HepG2 (cell line): ENCODE measurements around the gene OR11A1. TPM values are rescaled to one million over a fixed set of nuclear protein-coding genes. Genes with fewer than 3 reads are reported as not detected.

Experiments used
- ATAC-seq: fragments of 200-7000 bp; cut with Tn5 transposase; 3 replicates; pipeline ENCODE4 v1.9.1; 2020; ENCODE audit warnings: mild to moderate bottlenecking, moderate library complexity
- BruUV-seq: library from RNA; stranded (reverse); fragments of 400-500 nt; replicated peaks from 2 replicates; lab custom pipeline; 2021; lab: Mats Ljungman, UMichigan
- CTCF ChIA-PET: fragments of 300-600 bp; formaldehyde crosslinking; extraction: SDS; loops from one replicate; lab custom pipeline; 2021; ENCODE audit warnings: low total read pairs, inconsistent platforms, low intra/inter-chr PET ratio; lab: Yijun Ruan, JAX
- POLR2A ChIA-PET: fragments of 350-600 bp; sonication (Branson Sonifier 250); formaldehyde crosslinking; loops from one replicate; lab custom pipeline; 2020; ENCODE audit warnings: antibody characterized with exemption, inconsistent platforms; lab: Yijun Ruan, JAX
- DNase-seq: peaks from one replicate; pipeline ENCODE4 v3.0.0-alpha.2; 2015; ENCODE audit warnings: low spot score
- FAIRE-seq: peaks from 3 replicates; lab custom pipeline; 2011; peaks lifted over from hg19 to GRCh38; lab: Jason Lieb, UNC
- H2AFZ ChIP-seq: one replicate; pipeline ENCODE4 v1.6.1; 2011; ENCODE audit warnings: low read length, inconsistent platforms
- H3K27ac ChIP-seq: fragments of 300-600 bp; 3 replicates; pipeline ENCODE4 v1.8.0; 2011; ENCODE audit warnings: mixed run types, mild to moderate bottlenecking, mixed read lengths, low read length, inconsistent platforms; ENCODE audit not compliant: insufficient read depth; ENCODE audit errors: extremely low read length
- H3K27me3 ChIP-seq, 2 experiments: fragments of 200-600 bp in 1 of 2; 2 replicates in 1 of 2; 3 replicates in 1 of 2; pipeline versions ENCODE4 v1.6.0 to v1.8.0; 2011; ENCODE audit warnings: low read length in 2 of 2, mild to moderate bottlenecking in 2 of 2, moderate library complexity in 2 of 2, inconsistent platforms in 1 of 2; ENCODE audit not compliant: insufficient read depth in 2 of 2, control insufficient read depth in 1 of 2
- H3K36me3 ChIP-seq, 2 experiments: fragments of 200-600 bp in 1 of 2; replicated peaks in 1 of 2; 2 replicates in 1 of 2; 3 replicates in 1 of 2; pipeline versions ENCODE4 v1.5.1 to v1.8.0; 2011; ENCODE audit warnings: low read length in 2 of 2, inconsistent platforms in 1 of 2; ENCODE audit not compliant: insufficient read depth in 2 of 2, control insufficient read depth in 1 of 2
- H3K4me1 ChIP-seq: 2 replicates; pipeline ENCODE4 v1.5.1; 2012; ENCODE audit warnings: low read length, inconsistent platforms; ENCODE audit not compliant: insufficient read depth
- H3K4me2 ChIP-seq: 2 replicates; pipeline ENCODE4 v1.6.0; 2011; ENCODE audit warnings: low read depth, low read length, inconsistent platforms
- H3K4me3 ChIP-seq, 3 experiments: fragments of 200-600 bp in 1 of 3; sonication (generic), shearing (Covaris generic) in 1 of 3; replicated peaks in 1 of 3; 2 replicates each; pipeline ENCODE4 v1.5.1; 2011 to 2016; ENCODE audit warnings: low read length in 3 of 3, inconsistent platforms in 2 of 3, low read depth in 2 of 3, mild to moderate bottlenecking in 2 of 3, control low read depth in 1 of 3, mixed read lengths in 1 of 3; ENCODE audit not compliant: insufficient read depth in 1 of 3
- H3K79me2 ChIP-seq: one replicate; pipeline ENCODE4 v1.6.1; 2011; ENCODE audit warnings: low read length, inconsistent platforms; ENCODE audit not compliant: insufficient read depth
- H3K9ac ChIP-seq: 2 replicates; pipeline ENCODE4 v1.6.0; 2011; ENCODE audit warnings: mild to moderate bottlenecking, low read depth, low read length, inconsistent platforms; ENCODE audit not compliant: insufficient read depth
- H3K9me3 ChIP-seq: 2 replicates; pipeline ENCODE4 v1.5.1; 2012; ENCODE audit warnings: mild to moderate bottlenecking, low read length
- H4K20me1 ChIP-seq: 2 replicates; pipeline ENCODE4 v1.6.0; 2011; ENCODE audit warnings: inconsistent platforms, mild to moderate bottlenecking, low read length, moderate library complexity; ENCODE audit not compliant: insufficient read depth
- BRCA1 ChIP-seq: sonication (generic); formaldehyde crosslinking; IDR thresholded peaks from 2 replicates; pipeline ENCODE4 v1.4.0; 2020; ENCODE audit warnings: missing genetic modification reagents
- CREB3 ChIP-seq: sonication (generic); formaldehyde crosslinking; IDR thresholded peaks from 2 replicates; pipeline ENCODE4 v1.5.0; 2020; ENCODE audit warnings: missing genetic modification reagents
- FOXP4 ChIP-seq: sonication (generic); formaldehyde crosslinking; IDR thresholded peaks from 2 replicates; pipeline ENCODE4 v1.4.0; 2020; ENCODE audit warnings: missing genetic modification reagents
- HIVEP1 ChIP-seq: sonication (generic); formaldehyde crosslinking; IDR thresholded peaks from 2 replicates; pipeline ENCODE4 v1.4.0; 2020; ENCODE audit warnings: mild to moderate bottlenecking, missing genetic modification reagents
- KLF11 ChIP-seq: IDR thresholded peaks from 2 replicates; pipeline ENCODE4 v1.6.1; 2016; ENCODE audit warnings: missing compliant biosample characterization
- MAX ChIP-seq: IDR thresholded peaks from 2 replicates; pipeline ENCODE4 v1.6.1; 2012; ENCODE audit warnings: inconsistent platforms
- MTF1 ChIP-seq: sonication (generic); formaldehyde crosslinking; IDR thresholded peaks from 2 replicates; pipeline ENCODE4 v1.5.0; 2020; ENCODE audit warnings: missing genetic modification reagents
- NR1H2 ChIP-seq: sonication (generic); formaldehyde crosslinking; IDR thresholded peaks from 2 replicates; pipeline ENCODE4 v1.8.1; 2022; ENCODE audit warnings: low read depth, missing genetic modification reagents, borderline replicate concordance
- PAF1 ChIP-seq: IDR thresholded peaks from 2 replicates; pipeline ENCODE4 v1.6.1; 2016; ENCODE audit warnings: missing genetic modification reagents, missing compliant biosample characterization
- PAWR ChIP-seq: sonication (generic); formaldehyde crosslinking; IDR thresholded peaks from 2 replicates; pipeline ENCODE4 v1.4.0; 2020; ENCODE audit warnings: missing genetic modification reagents, mild to moderate bottlenecking, borderline replicate concordance
- PAX8 ChIP-seq: sonication (generic); formaldehyde crosslinking; IDR thresholded peaks from 2 replicates; pipeline ENCODE4 v1.8.0; 2022; ENCODE audit warnings: mild to moderate bottlenecking, missing genetic modification reagents, borderline replicate concordance
- POLR2A ChIP-seq, 2 experiments: IDR thresholded peaks; 2 replicates each; pipeline ENCODE4 v1.6.1; 2011; ENCODE audit warnings: low read depth in 2 of 2, low read length in 2 of 2, mild to moderate bottlenecking in 1 of 2, moderate library complexity in 1 of 2; ENCODE audit not compliant: insufficient read depth in 1 of 2
- SMAD9 ChIP-seq: sonication (generic); formaldehyde crosslinking; IDR thresholded peaks from 2 replicates; pipeline ENCODE4 v1.5.1; 2020; ENCODE audit warnings: mild to moderate bottlenecking, missing genetic modification reagents
- STAG1 ChIP-seq: sonication (generic); formaldehyde crosslinking; IDR thresholded peaks from 2 replicates; pipeline ENCODE4 v1.4.0; 2020; ENCODE audit warnings: missing genetic modification reagents
- ZNF282 ChIP-seq: fragments of 450-650 bp; IDR thresholded peaks from 2 replicates; pipeline ENCODE4 v1.6.1; 2018; ENCODE audit not compliant: partially characterized antibody
- ZNF605 ChIP-seq: sonication (generic); formaldehyde crosslinking; IDR thresholded peaks from 2 replicates; pipeline ENCODE4 v1.8.0; 2022; ENCODE audit warnings: mild to moderate bottlenecking, missing genetic modification reagents
- ZNF639 ChIP-seq: conservative IDR thresholded peaks from 2 replicates; pipeline ENCODE4 v1.6.1; 2018; ENCODE audit warnings: missing genetic modification reagents
- ZNF839 ChIP-seq: sonication (generic); formaldehyde crosslinking; IDR thresholded peaks from 2 replicates; pipeline ENCODE4 v1.4.0; 2020; ENCODE audit warnings: missing genetic modification reagents, mild to moderate bottlenecking, borderline replicate concordance
- WGBS: methylation state at CpG from one replicate; pipeline ENCODE4 v1.1.6; 2017; ENCODE audit warnings: low lambda C conversion rate; 5-methylcytosine and 5-hydroxymethylcytosine counted together
- in situ Hi-C: cut with HindIII; loops from 2 replicates; pipeline ENCODE4 v1.10.0; 2017; ENCODE audit warnings: low pct_unique_long_range_greater_than_20kb; ENCODE audit not compliant: extremely low pct_ligation_motif_present
- intact Hi-C: fragments of 100-400 bp; cut with micrococcal nuclease; formaldehyde crosslinking; loops from one replicate; pipeline ENCODE4 v1.10.0; 2022; ENCODE audit not compliant: unreplicated experiment
- polyA plus RNA-seq, 8 experiments: library from polyadenylated mRNA; depleted of rRNA in 3 of 8; stranded (reverse) in 7 of 8; unstranded in 1 of 8; fragments of >200 nt; fragmentation: Illumina TruSeq in 4 of 8; extraction: Trizol in 4 of 8; gene quantifications; 2 replicates each; pipeline versions ENCODE4 v1.2.1 to v1.2.3, GENCODE V29; 2011 to 2016; ENCODE audit warnings: low read depth in 4 of 8, missing spikeins in 1 of 8, mixed read lengths in 1 of 8; ENCODE audit not compliant: insufficient read depth in 1 of 8
- total RNA-seq, 5 experiments: library from RNA; depleted of rRNA; stranded (reverse); fragments of >200 nt; fragmentation: Illumina TruSeq; extraction: Trizol; gene quantifications; 2 replicates each; pipeline ENCODE4 v1.2.3, GENCODE V29; 2016; ENCODE audit warnings: low read depth in 1 of 5

The OR11A1 gene
- total and polyA plus RNA-seq, 2 of the 13 experiments (the other 11 are each of a cell fraction or from before 2014, with no cell fraction given), result not detected

GRCh38 chr6:29502181-29502580, 45.3 kb upstream of the OR11A1 start:
- H3K9me3 ChIP-seq, result no peaks in the 10 kb centered on the region
- WGBS, result 42% methylated on average over 2 of the region's 3 CpGs
- no peaks in the 10 kb centered on the region for H4K20me1 ChIP-seq
- ATAC-seq, result no peak
- intact Hi-C loops, result no loop called here
- no peak for FAIRE-seq
- BruUV-seq, result no TSS peak
- H3K4me3 ChIP-seq, result no peak overlapping the region
- H3K27ac ChIP-seq, result no peak overlapping the region
- no peaks in the 10 kb centered on the region for H3K36me3 ChIP-seq
- POLR2A ChIA-PET, result no interaction called here
- TF ChIP-seq BRCA1 (no peak), CREB3 (CRISPR knock-in tag) (no peak), ZNF639 (no peak), HIVEP1 (CRISPR knock-in tag) (no peak), FOXP4 (no peak), KLF11 (CRISPR knock-in tag) (no peak), ZNF839 (CRISPR knock-in tag) (no peak), STAG1 (CRISPR knock-in tag) (no peak), SMAD9 (CRISPR knock-in tag) (no peak), NR1H2 (CRISPR knock-in tag) (no peak), PAX8 (CRISPR knock-in tag) (no peak), PAWR (CRISPR knock-in tag) (no peak), PAF1 (CRISPR knock-in tag) (no peak), ZNF282 (no peak), MTF1 (CRISPR knock-in tag) (no peak), POLR2A (IDR thresholded peaks at IDR 0.05; ENCODE audit: insufficient read depth in 1 of 2, low read depth in 2 of 2, low read length in 2 of 2) (no peak), ZNF605 (CRISPR knock-in tag) (no peak), MAX (no peak)
- H3K79me2 ChIP-seq, result no peaks in the 10 kb centered on the region
- CTCF ChIA-PET, result no interaction called here
- in situ Hi-C loops, result no loop called here
- no peak overlapping the region for H3K9ac ChIP-seq
- DNase-seq, result no peak
- no peak overlapping the region for H3K4me2 ChIP-seq
- H2AFZ ChIP-seq, result no peak overlapping the region
- H3K4me1 ChIP-seq, result 0 out of 2 replicates have a peak, but pooled peaks cover 4% of the 10 kb centered on the region
- H3K27me3 ChIP-seq, result no peaks in the 10 kb centered on the region
